Amniotic epithelial cell (primary cell): ENCODE results near the gene SATB1.
"Not testable (repeated sequence)": the region's sequence is repeated elsewhere in the genome, so short reads cannot be mapped to it uniquely, and the experiment has no call there.

Experiments used
- DNase-seq: peaks from one replicate; pipeline ENCODE4 v3.0.0-alpha.2; 2010; ENCODE audit warnings: low read depth

The SATB1 gene

GRCh38 chr3:18351823-18352744 is 73.1 kb downstream of the SATB1 start:
- DNase-seq, result no peak

- no peak for DNase-seq
Measured at GRCh38 chr3:18351069-18351628, 74.0 kb downstream of the SATB1 start.

- no peak for DNase-seq
Measured at GRCh38 chr3:18349197-18349798, 75.8 kb downstream of the SATB1 start.

GRCh38 chr3:18346097-18346496 is 79.0 kb downstream of the SATB1 start:
- no peak for DNase-seq

- no peak for DNase-seq
Measured at GRCh38 chr3:18345015-18345367, 80.1 kb downstream of the SATB1 start.

- DNase-seq, result no peak
Measured at GRCh38 chr3:18344306-18345014, 80.7 kb downstream of the SATB1 start.

GRCh38 chr3:18343809-18344208 is 81.3 kb downstream of the SATB1 start:
- no peak for DNase-seq

GRCh38 chr3:18338827-18339514 is 86.2 kb downstream of the SATB1 start:
- no peak for DNase-seq

GRCh38 chr3:18337231-18337630 is 87.9 kb downstream of the SATB1 start:
- DNase-seq, result no peak

GRCh38 chr3:18334837-18335601 is 90.1 kb downstream of the SATB1 start:
- no peak for DNase-seq

- not testable (repeated sequence) for DNase-seq
Measured at GRCh38 chr3:18330772-18331441, 94.2 kb downstream of the SATB1 start.

- DNase-seq, result no peak
Measured at GRCh38 chr3:18308096-18308650, 117.0 kb downstream of the SATB1 start.

- DNase-seq, result no peak
Measured at GRCh38 chr3:18307529-18307928, 117.6 kb downstream of the SATB1 start.

- DNase-seq, result no peak
Measured at GRCh38 chr3:18302517-18302916, 122.6 kb downstream of the SATB1 start.

- no peak for DNase-seq
Measured at GRCh38 chr3:18301781-18302180, 123.4 kb downstream of the SATB1 start.

- DNase-seq, result no peak
Measured at GRCh38 chr3:18300916-18301315, 124.2 kb downstream of the SATB1 start.

GRCh38 chr3:18297126-18297525 is 128.0 kb downstream of the SATB1 start:
- DNase-seq, result no peak
